D721Med (cell line): ENCODE results near the gene ARL4C.

Experiments used
- DNase-seq: peaks from one replicate; pipeline ENCODE4 v3.0.0; 2011; ENCODE audit warnings: low spot score; ENCODE audit not compliant: insufficient read length
- FAIRE-seq: peaks from 2 replicates; lab custom pipeline; 2011; peaks lifted over from hg19 to GRCh38; lab: Jason Lieb, UNC
- CTCF ChIP-seq: IDR thresholded peaks from 2 replicates; pipeline ENCODE4 v1.5.1; 2012; ENCODE audit warnings: mild to moderate bottlenecking, control low read depth; ENCODE audit not compliant: insufficient read depth; ENCODE audit errors: missing control alignments

ARL4C gene

GRCh38 chr2:234483568-234484251 is 13.2 kb downstream of the ARL4C start:
- TF ChIP-seq CTCF, result no peak

GRCh38 chr2:234481301-234481700 is 15.6 kb downstream of the ARL4C start:
- DNase-seq (no peak), FAIRE-seq (no peak)
- TF ChIP-seq CTCF, result no peak

More at GRCh38 chr2:234483568-234484251, 13.2 kb downstream of the ARL4C start:
- no peak for FAIRE-seq
- no peak for DNase-seq

GRCh38 chr2:234480337-234480736 is 16.5 kb downstream of the ARL4C start:
- no peak for FAIRE-seq
- no peak for TF ChIP-seq CTCF
- DNase-seq, result no peak

- TF ChIP-seq CTCF, result no peak
- no peak for FAIRE-seq
- no peak for DNase-seq
Measured at GRCh38 chr2:234479465-234479864, 17.4 kb downstream of the ARL4C start.

GRCh38 chr2:234478121-234478858 is 18.6 kb downstream of the ARL4C start:
- TF ChIP-seq CTCF, result no peak
- FAIRE-seq (no peak), DNase-seq (no peak)

- FAIRE-seq (no peak), DNase-seq (no peak)
- TF ChIP-seq CTCF, result peak; percentile 7
Measured at GRCh38 chr2:234476766-234477165, 20.1 kb downstream of the ARL4C start.

GRCh38 chr2:234474654-234475053 is 22.2 kb downstream of the ARL4C start:
- FAIRE-seq (no peak), DNase-seq (no peak)
- no peak for TF ChIP-seq CTCF
